ENCODE results near the gene FADS2. TPM values are rescaled to one million over a fixed set of nuclear protein-coding genes. Genes with fewer than 3 reads are reported as not detected.

FADS2 gene
- total RNA-seq, 1 experiment from 2014 or later: 246 TPM

DNA sequence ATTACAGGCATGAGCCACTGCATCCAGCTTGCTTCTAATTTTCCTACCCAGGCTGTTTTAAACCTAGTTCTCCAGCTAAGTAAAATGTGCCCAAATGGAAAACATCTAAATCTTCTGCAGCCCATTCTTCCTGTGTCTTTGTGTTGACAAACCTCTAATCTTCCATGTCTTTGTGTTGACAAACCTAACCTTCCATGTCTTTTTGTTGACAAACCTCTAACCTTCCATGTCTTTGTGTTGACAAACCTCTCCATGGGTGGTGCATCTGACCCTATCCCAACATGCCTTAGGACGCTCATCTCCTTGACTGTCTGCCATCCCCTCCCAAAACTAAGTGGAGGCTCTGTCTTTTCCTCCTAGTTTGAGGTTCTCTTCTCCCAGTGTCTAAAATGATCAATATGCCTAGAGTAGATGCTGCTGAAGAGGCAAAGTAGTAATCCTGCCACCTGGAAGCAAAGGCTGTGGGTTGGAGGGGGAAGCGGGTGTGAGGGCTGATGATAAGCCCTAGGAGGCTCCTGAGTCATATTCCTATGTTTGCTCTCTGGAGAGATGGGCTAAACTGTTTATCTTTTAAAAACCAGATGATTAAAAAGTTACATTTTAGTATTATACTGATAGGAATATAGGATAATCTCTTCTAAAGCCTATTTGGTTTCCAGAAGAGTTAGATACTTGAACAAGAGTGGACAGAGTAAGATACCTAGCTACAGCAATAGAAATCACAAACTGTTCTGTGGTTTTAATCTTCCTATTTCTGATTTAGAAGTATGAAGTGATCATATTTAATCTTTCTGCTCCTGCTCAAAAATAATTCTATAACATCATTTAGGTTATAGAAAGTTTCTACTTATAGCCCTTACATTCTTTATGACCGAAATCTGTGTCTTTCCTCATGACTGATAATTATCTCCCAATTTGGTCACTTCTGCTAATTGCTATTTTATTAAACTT lies 27.5 kb upstream of the FADS2 start:
- H3K4me2 ChIP-seq (ENCODE audit: low read length): no peak overlapping the region
- H3K36me3 ChIP-seq (ENCODE audit: low read depth, low read length): peaks cover 56% of the 10 kb centered on the region; the same call in 1 of the 2 replicates
- no peak overlapping the region for H3K27ac ChIP-seq (ENCODE audit: low read length)
- POLR2A ChIA-PET (ENCODE audit: unreplicated experiment): no interaction called here
- peaks cover 57% of the 10 kb centered on the region for H3K79me2 ChIP-seq (ENCODE audit: low read length)
- intact Hi-C loops (cut with micrococcal nuclease): no loop called here
- no peak overlapping the region for H2AFZ ChIP-seq (ENCODE audit: low read length)
- BruUV-seq (replicated peaks): no TSS peak
- H3K4me3 ChIP-seq (ENCODE audit: low read length): no peak overlapping the region
- H3K9me2 ChIP-seq (replicated peaks; ENCODE audit: low read length): no peaks in the 10 kb centered on the region
- H3K27me3 ChIP-seq (ENCODE audit: low read length): no peaks in the 10 kb centered on the region
- H3K9me3 ChIP-seq (ENCODE audit: low read length): no peaks in the 10 kb centered on the region
- H4K20me1 ChIP-seq (ENCODE audit: low read length): peaks cover 3% of the 10 kb centered on the region; the same call in 1 of the 2 replicates
- no peak overlapping the region for H3K9ac ChIP-seq (ENCODE audit: low read length)
- TF ChIP-seq EZH2phosphoT487 (IDR thresholded peaks at IDR 0.05; ENCODE audit: borderline replicate concordance, low read length) (no peak), EZH2 (IDR thresholded peaks at IDR 0.05; ENCODE audit: low read length, unreplicated experiment) (no peak)
- TF ChIP-seq, protein P1, sequence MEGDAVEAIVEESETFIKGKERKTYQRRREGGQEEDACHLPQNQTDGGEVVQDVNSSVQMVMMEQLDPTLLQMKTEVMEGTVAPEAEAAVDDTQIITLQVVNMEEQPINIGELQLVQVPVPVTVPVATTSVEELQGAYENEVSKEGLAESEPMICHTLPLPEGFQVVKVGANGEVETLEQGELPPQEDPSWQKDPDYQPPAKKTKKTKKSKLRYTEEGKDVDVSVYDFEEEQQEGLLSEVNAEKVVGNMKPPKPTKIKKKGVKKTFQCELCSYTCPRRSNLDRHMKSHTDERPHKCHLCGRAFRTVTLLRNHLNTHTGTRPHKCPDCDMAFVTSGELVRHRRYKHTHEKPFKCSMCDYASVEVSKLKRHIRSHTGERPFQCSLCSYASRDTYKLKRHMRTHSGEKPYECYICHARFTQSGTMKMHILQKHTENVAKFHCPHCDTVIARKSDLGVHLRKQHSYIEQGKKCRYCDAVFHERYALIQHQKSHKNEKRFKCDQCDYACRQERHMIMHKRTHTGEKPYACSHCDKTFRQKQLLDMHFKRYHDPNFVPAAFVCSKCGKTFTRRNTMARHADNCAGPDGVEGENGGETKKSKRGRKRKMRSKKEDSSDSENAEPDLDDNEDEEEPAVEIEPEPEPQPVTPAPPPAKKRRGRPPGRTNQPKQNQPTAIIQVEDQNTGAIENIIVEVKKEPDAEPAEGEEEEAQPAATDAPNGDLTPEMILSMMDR (conservative IDR thresholded peaks at IDR 0.05; ENCODE audit: low read depth, low read length): no peak
- peaks cover 10% of the 10 kb centered on the region for H3K4me1 ChIP-seq (ENCODE audit: insufficient read depth, low read length)
- ATAC-seq (peak; percentile 69), DNase-seq (peak; percentile 24)
- CTCF ChIA-PET: no interaction called here
- H3F3A ChIP-seq (ENCODE audit: low read length, unreplicated experiment): no peaks in the 10 kb centered on the region

DNA sequence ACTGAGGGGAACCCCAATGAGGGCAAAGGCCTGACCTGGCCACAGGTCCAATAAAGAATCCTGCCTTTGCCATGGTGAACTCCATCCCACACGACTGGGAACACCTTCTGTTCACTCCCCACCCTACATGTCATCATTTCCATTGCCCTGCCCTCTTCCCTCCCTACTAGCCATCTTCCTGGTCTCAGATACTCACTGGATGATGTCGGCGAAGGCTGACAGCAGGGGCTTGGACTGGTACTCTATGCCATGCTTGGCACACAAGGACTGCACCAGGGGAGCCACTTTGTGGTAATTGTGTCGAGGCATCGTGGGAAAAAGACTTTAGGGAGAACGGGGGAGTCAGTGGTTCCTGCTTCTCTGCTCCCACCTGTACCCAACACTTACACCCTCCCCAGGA lies 25.5 kb upstream of the FADS2 start:
- no peak overlapping the region for H3K27ac ChIP-seq (ENCODE audit: low read length)
- intact Hi-C loops (cut with micrococcal nuclease): no loop called here
- peaks cover 37% of the 10 kb centered on the region for H3K79me2 ChIP-seq (ENCODE audit: low read length)
- no peak overlapping the region for H3K4me2 ChIP-seq (ENCODE audit: low read length)
- no peaks in the 10 kb centered on the region for H3F3A ChIP-seq (ENCODE audit: low read length, unreplicated experiment)
- peaks cover 1% of the 10 kb centered on the region; the same call in 1 of the 2 replicates for H4K20me1 ChIP-seq (ENCODE audit: low read length)
- ChIA-PET POLR2A (ENCODE audit: unreplicated experiment) (no interaction called here), CTCF (no interaction called here)
- DNase-seq (no peak), ATAC-seq (no peak)
- BruUV-seq (replicated peaks): no TSS peak
- no peak overlapping the region for H3K9ac ChIP-seq (ENCODE audit: low read length)
- TF ChIP-seq EZH2phosphoT487 (IDR thresholded peaks at IDR 0.05; ENCODE audit: borderline replicate concordance, low read length): no peak
- no peak for TF ChIP-seq EZH2 (IDR thresholded peaks at IDR 0.05; ENCODE audit: low read length, unreplicated experiment)
- TF ChIP-seq, protein P1 (conservative IDR thresholded peaks at IDR 0.05; ENCODE audit: low read depth, low read length): no peak
- no peaks in the 10 kb centered on the region for H3K27me3 ChIP-seq (ENCODE audit: low read length)
- no peak overlapping the region for H2AFZ ChIP-seq (ENCODE audit: low read length)
- H3K4me3 ChIP-seq (ENCODE audit: low read length): no peak overlapping the region
- H3K9me2 ChIP-seq (replicated peaks; ENCODE audit: low read length): no peaks in the 10 kb centered on the region
- no peaks in the 10 kb centered on the region for H3K9me3 ChIP-seq (ENCODE audit: low read length)
- peaks cover 52% of the 10 kb centered on the region; the same call in 1 of the 2 replicates for H3K36me3 ChIP-seq (ENCODE audit: low read depth, low read length)
- peaks cover 10% of the 10 kb centered on the region for H3K4me1 ChIP-seq (ENCODE audit: insufficient read depth, low read length)
